HG03025 (cell line): ENCODE data around the gene NR4A1.

Experiments used
- ATAC-seq: cut with Tn5 transposase; IDR thresholded peaks from one replicate; pipeline ENCODE4 v1.9.1; 2021; ENCODE audit warnings: mild to moderate bottlenecking, moderate library complexity; ENCODE audit not compliant: unreplicated experiment, low FRiP score

NR4A1 gene

GRCh38 chr12:52050758-52051541 is at the start of gene NR4A1:
Gene NR4A1 (plus strand): TSS chr12:52051442. CDS start chr12:52054329, 2,887 bp downstream.
- peak; percentile 83 for ATAC-seq

- no peak for ATAC-seq
Measured at GRCh38 chr12:52003016-52003550, 48.2 kb upstream of the NR4A1 start.

GRCh38 chr12:52003591-52003990 is 47.7 kb upstream of the NR4A1 start:
- ATAC-seq: no peak

- ATAC-seq: no peak
Measured at GRCh38 chr12:52004042-52004648, 47.1 kb upstream of the NR4A1 start.

- no peak for ATAC-seq
Measured at GRCh38 chr12:52005218-52005902, 45.9 kb upstream of the NR4A1 start.

- ATAC-seq: peak; percentile 53
Measured at GRCh38 chr12:52005903-52006703, 45.1 kb upstream of the NR4A1 start.

GRCh38 chr12:52006726-52007157 is 44.5 kb upstream of the NR4A1 start, which contains the start of gene TAMALIN:
Gene TAMALIN (plus strand): TSS chr12:52006946. CDS start chr12:52007020, 74 bp downstream.
- no peak for ATAC-seq

GRCh38 chr12:52007158-52007921 is 43.9 kb upstream of the NR4A1 start:
- no peak for ATAC-seq

- ATAC-seq: no peak
Measured at GRCh38 chr12:52007982-52008510, 43.2 kb upstream of the NR4A1 start.

GRCh38 chr12:52009081-52009751 is 42.0 kb upstream of the NR4A1 start:
- ATAC-seq: no peak

GRCh38 chr12:52010152-52010622 is 41.1 kb upstream of the NR4A1 start:
- no peak for ATAC-seq

- no peak for ATAC-seq
Measured at GRCh38 chr12:52010692-52011601, 40.3 kb upstream of the NR4A1 start.

GRCh38 chr12:52011602-52012214 is 39.5 kb upstream of the NR4A1 start:
- ATAC-seq: no peak

GRCh38 chr12:52013626-52014310 is 37.5 kb upstream of the NR4A1 start:
- no peak for ATAC-seq

- no peak for ATAC-seq
Measured at GRCh38 chr12:52014567-52015530, 36.4 kb upstream of the NR4A1 start.
